ENCODE data around the gene CARS2. TPM values are rescaled to one million over a fixed set of nuclear protein-coding genes. Genes with fewer than 3 reads are reported as not detected.

The CARS2 gene, protein sequence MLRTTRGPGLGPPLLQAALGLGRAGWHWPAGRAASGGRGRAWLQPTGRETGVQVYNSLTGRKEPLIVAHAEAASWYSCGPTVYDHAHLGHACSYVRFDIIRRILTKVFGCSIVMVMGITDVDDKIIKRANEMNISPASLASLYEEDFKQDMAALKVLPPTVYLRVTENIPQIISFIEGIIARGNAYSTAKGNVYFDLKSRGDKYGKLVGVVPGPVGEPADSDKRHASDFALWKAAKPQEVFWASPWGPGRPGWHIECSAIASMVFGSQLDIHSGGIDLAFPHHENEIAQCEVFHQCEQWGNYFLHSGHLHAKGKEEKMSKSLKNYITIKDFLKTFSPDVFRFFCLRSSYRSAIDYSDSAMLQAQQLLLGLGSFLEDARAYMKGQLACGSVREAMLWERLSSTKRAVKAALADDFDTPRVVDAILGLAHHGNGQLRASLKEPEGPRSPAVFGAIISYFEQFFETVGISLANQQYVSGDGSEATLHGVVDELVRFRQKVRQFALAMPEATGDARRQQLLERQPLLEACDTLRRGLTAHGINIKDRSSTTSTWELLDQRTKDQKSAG
- total RNA-seq = 25.7 and 40.5 TPM in 2 replicates

GRCh38 chr13:110705826-110706569 is at the start of gene CARS2:
Gene CARS2 (minus strand): TSS chr13:110706116. CDS start chr13:110706093, 23 bp downstream.

GRCh38 chr13:110713642-110713952 is 7.7 kb upstream of the CARS2 start, which contains the start of gene ING1:
Gene ING1 (plus strand): TSS chr13:110713700. CDS start chr13:110714150, 450 bp downstream.

GRCh38 chr13:110615322-110616102 is 90.4 kb downstream of the CARS2 start, which contains the start of gene NAXD:
Gene NAXD (plus strand): TSS chr13:110615545. CDS start chr13:110615602, 57 bp downstream.

Other genes with a start within 250 kb of the CARS2 start
- gene RAB20, start 144.4 kb downstream of the CARS2 start, total RNA-seq = 17.3 and 18.4 TPM in 2 replicates
- gene NAXD, start 90.6 kb downstream of the CARS2 start, total RNA-seq = 12.9 and 16.1 TPM in 2 replicates
- 14.7 and 19.2 TPM in 2 replicates for gene ING1, start 7.6 kb upstream of the CARS2 start, total RNA-seq
- 37.7 and 41.8 TPM in 2 replicates for gene ANKRD10, start 209.0 kb upstream of the CARS2 start, total RNA-seq